Measurements from ENCODE around the gene MECR.
"Not testable (repeated sequence)": the region's sequence is repeated elsewhere in the genome, so short reads cannot be mapped to it uniquely, and the experiment has no call there.

Gene MECR

GRCh38 chr1:29235955-29236711, 5.4 kb upstream of the MECR start, which contains the start of gene PTPRU:
TSS of gene PTPRU (plus strand) at chr1:29236522. CDS start at chr1:29236645, 123 bp downstream.
- peak; percentile 87 for DNase-seq (ENCODE audit: low spot score)

GRCh38 chr1:29234881-29235280, 4.1 kb upstream of the MECR start:
- DNase-seq (ENCODE audit: low spot score): not testable (repeated sequence)

- no peak for DNase-seq (ENCODE audit: low spot score)
Observed at GRCh38 chr1:29234471-29234870, 3.7 kb upstream of the MECR start.

GRCh38 chr1:29233693-29234092, 3.0 kb upstream of the MECR start:
- DNase-seq (ENCODE audit: low spot score): no peak

GRCh38 chr1:29232387-29232786, 1.7 kb upstream of the MECR start:
- no peak for DNase-seq (ENCODE audit: low spot score)

- no peak for DNase-seq (ENCODE audit: low spot score)
Observed at GRCh38 chr1:29230204-29230552, 556 bp downstream of the MECR start.

- DNase-seq (ENCODE audit: low spot score): no peak
Observed at GRCh38 chr1:29227511-29227910, 3.2 kb downstream of the MECR start.

- DNase-seq (ENCODE audit: low spot score): no peak
Observed at GRCh38 chr1:29225361-29225760, 5.4 kb downstream of the MECR start.

GRCh38 chr1:29224356-29224837, 6.3 kb downstream of the MECR start:
- no peak for DNase-seq (ENCODE audit: low spot score)

- DNase-seq (ENCODE audit: low spot score): no peak
Observed at GRCh38 chr1:29223521-29223920, 7.2 kb downstream of the MECR start.

GRCh38 chr1:29222686-29223085, 8.0 kb downstream of the MECR start:
- DNase-seq (ENCODE audit: low spot score): no peak

GRCh38 chr1:29222260-29222659, 8.5 kb downstream of the MECR start:
- not testable (repeated sequence) for DNase-seq (ENCODE audit: low spot score)

GRCh38 chr1:29221296-29221695, 9.4 kb downstream of the MECR start:
- DNase-seq (ENCODE audit: low spot score): no peak

- no peak for DNase-seq (ENCODE audit: low spot score)
Observed at GRCh38 chr1:29218223-29218622, 12.5 kb downstream of the MECR start.

GRCh38 chr1:29217633-29218032, 13.1 kb downstream of the MECR start:
- DNase-seq (ENCODE audit: low spot score): no peak

- no peak for DNase-seq (ENCODE audit: low spot score)
Observed at GRCh38 chr1:29213055-29213454, 17.7 kb downstream of the MECR start.

- no peak for DNase-seq (ENCODE audit: low spot score)
Observed at GRCh38 chr1:29211086-29212030, 19.4 kb downstream of the MECR start.

GRCh38 chr1:29210278-29211085, 20.3 kb downstream of the MECR start:
- no peak for DNase-seq (ENCODE audit: low spot score)

GRCh38 chr1:29209173-29209572, 21.6 kb downstream of the MECR start:
- DNase-seq (ENCODE audit: low spot score): no peak

- no peak for DNase-seq (ENCODE audit: low spot score)
Observed at GRCh38 chr1:29208442-29208841, 22.3 kb downstream of the MECR start.

- DNase-seq (ENCODE audit: low spot score): peak; percentile 84
Observed at GRCh38 chr1:29202584-29203340, 28.0 kb downstream of the MECR start.
